SK-N-SH (cell line): ENCODE results near the gene TESMIN. TPM values are rescaled to one million over a fixed set of nuclear protein-coding genes. Genes with fewer than 3 reads are reported as not detected.

Source experiments
- CTCF ChIA-PET: fragments of 300-600, 350-600 bp; formaldehyde crosslinking; extraction: SDS; loops from one replicate; lab custom pipeline; 2021; lab: Yijun Ruan, JAX
- POLR2A ChIA-PET: fragments of 350-600 bp; sonication (Branson Sonifier 250); formaldehyde crosslinking; extraction: SDS; loops from one replicate; lab custom pipeline; 2020; ENCODE audit warnings: antibody characterized with exemption, inconsistent platforms; lab: Yijun Ruan, JAX
- DNase-seq: peaks from one replicate; pipeline ENCODE4 v3.0.0; 2012
- H2AFZ ChIP-seq: fragments of 200-600 bp; sonication (generic); 2 replicates; pipeline ENCODE4 v1.8.1; 2016; ENCODE audit warnings: antibody characterized with exemption, mild to moderate bottlenecking, low read depth
- H3F3A ChIP-seq: fragments of 200-600 bp; sonication (generic); replicated peaks from 2 replicates; pipeline ENCODE3; 2016; ENCODE audit warnings: antibody characterized with exemption, mild to moderate bottlenecking; ENCODE audit not compliant: insufficient read depth
- H3K27ac ChIP-seq, 2 experiments: fragments of 200-500 bp in 1 of 2; fragments of 200-600 bp in 1 of 2; sonication (Bioruptor generic) in 1 of 2; sonication (generic), shearing (Covaris generic) in 1 of 2; 2 replicates each; pipeline versions ENCODE4 v1.5.1 to v1.6.1; 2014 to 2016; ENCODE audit warnings: low read depth in 2 of 2, inconsistent platforms in 1 of 2, low read length in 1 of 2, mild to moderate bottlenecking in 1 of 2, mixed read lengths in 1 of 2
- H3K27me3 ChIP-seq: fragments of 200-600 bp; sonication (generic), shearing (Covaris generic); 2 replicates; pipeline ENCODE4 v1.6.1; 2016; ENCODE audit warnings: mixed run types; ENCODE audit not compliant: insufficient read depth
- H3K36me3 ChIP-seq, 2 experiments: fragments of 200-500 bp in 1 of 2; fragments of 200-600 bp in 1 of 2; sonication (Bioruptor generic) in 1 of 2; sonication (generic) in 1 of 2; replicated peaks in 1 of 2; 2 replicates each; pipeline versions ENCODE3 to v1.5.1; 2014 to 2016; ENCODE audit warnings: low read length in 1 of 2, mild to moderate bottlenecking in 1 of 2; ENCODE audit not compliant: insufficient read depth in 2 of 2, control insufficient read depth in 1 of 2
- H3K4me1 ChIP-seq, 2 experiments: fragments of 200-500 bp in 1 of 2; fragments of 200-600 bp in 1 of 2; sonication (Bioruptor generic) in 1 of 2; sonication (generic), shearing (Covaris generic) in 1 of 2; 2 replicates each; pipeline versions ENCODE4 v1.5.1 to v1.6.1; 2014 to 2016; ENCODE audit warnings: low read depth in 1 of 2, low read length in 1 of 2, mixed run types in 1 of 2; ENCODE audit not compliant: insufficient read depth in 2 of 2, control insufficient read depth in 1 of 2
- H3K4me2 ChIP-seq: fragments of 200-600 bp; sonication (generic), shearing (Covaris generic); 2 replicates; pipeline ENCODE4 v1.6.1; 2017; ENCODE audit warnings: mixed run types
- H3K4me3 ChIP-seq, 2 experiments: fragments of 200-500 bp in 1 of 2; fragments of 200-600 bp in 1 of 2; sonication (Bioruptor generic) in 1 of 2; sonication (generic), shearing (Covaris generic) in 1 of 2; 2 replicates each; pipeline versions ENCODE4 v1.5.1 to v1.8.1; 2014 to 2016; ENCODE audit warnings: low read depth in 2 of 2, inconsistent platforms in 1 of 2, low read length in 1 of 2, mild to moderate bottlenecking in 1 of 2, mixed read lengths in 1 of 2, moderate library complexity in 1 of 2
- H3K79me2 ChIP-seq: fragments of 200-600 bp; sonication (generic); 2 replicates; pipeline ENCODE4 v1.8.1; 2017; ENCODE audit warnings: mild to moderate bottlenecking; ENCODE audit not compliant: insufficient read depth
- H3K9ac ChIP-seq: fragments of 200-600 bp; sonication (generic); 2 replicates; pipeline ENCODE4 v1.6.1; 2017; ENCODE audit warnings: mixed run types
- H3K9me2 ChIP-seq: fragments of 200-600 bp; sonication (generic); 2 replicates; pipeline ENCODE4 v1.6.1; 2017; ENCODE audit warnings: mixed run types
- H3K9me3 ChIP-seq: fragments of 200-600 bp; sonication (generic); 2 replicates; pipeline ENCODE4 v1.6.1; 2017; ENCODE audit warnings: mixed run types, mild to moderate bottlenecking, moderate library complexity
- H4K20me1 ChIP-seq: fragments of 200-600 bp; sonication (generic); 2 replicates; pipeline ENCODE4 v1.6.1; 2017; ENCODE audit warnings: mild to moderate bottlenecking, mixed run types; ENCODE audit not compliant: insufficient read depth
- CHD2 ChIP-seq: fragments of 150-350 bp; IDR thresholded peaks from 2 replicates; pipeline ENCODE4 v1.6.1; 2018; ENCODE audit warnings: low read length; ENCODE audit not compliant: partially characterized antibody
- ELF1 ChIP-seq: IDR thresholded peaks from 2 replicates; pipeline ENCODE4 v1.4.0; 2012
- EP300 ChIP-seq, 2 experiments: IDR thresholded peaks; 2 replicates each; pipeline versions ENCODE4 v1.4.0 to v1.6.1; 2012; ENCODE audit warnings: borderline replicate concordance in 1 of 2, low read depth in 1 of 2, low read length in 1 of 2
- FOSL2 ChIP-seq: IDR thresholded peaks from 2 replicates; pipeline ENCODE4 v1.4.0; 2012; ENCODE audit warnings: low read depth, mild to moderate bottlenecking, moderate library complexity, borderline replicate concordance
- FOXJ3 ChIP-seq: sonication (generic); formaldehyde crosslinking; IDR thresholded peaks from 2 replicates; pipeline ENCODE4 v1.5.1; 2020; ENCODE audit warnings: mild to moderate bottlenecking, missing genetic modification reagents
- FOXM1 ChIP-seq: IDR thresholded peaks from 2 replicates; pipeline ENCODE4 v1.4.0; 2012; ENCODE audit warnings: low read depth, mild to moderate bottlenecking
- GABPA ChIP-seq: IDR thresholded peaks from 2 replicates; pipeline ENCODE4 v1.4.0; 2012; ENCODE audit warnings: low read depth, mild to moderate bottlenecking
- JUND ChIP-seq: IDR thresholded peaks from 2 replicates; pipeline ENCODE4 v1.4.0; 2012
- MXI1 ChIP-seq: IDR thresholded peaks from 2 replicates; pipeline ENCODE4 v1.6.1; 2012; ENCODE audit warnings: mild to moderate bottlenecking, low read depth, low read length, improper control_type of control experiment
- POLR2AphosphoS5 ChIP-seq: IDR thresholded peaks from 2 replicates; pipeline ENCODE4 v1.6.1; 2012; ENCODE audit warnings: low read depth, low read length
- TAF1 ChIP-seq: IDR thresholded peaks from 2 replicates; pipeline ENCODE4 v1.6.1; 2012; ENCODE audit warnings: low read depth, mild to moderate bottlenecking, low read length, moderate library complexity, borderline replicate concordance
- YY1 ChIP-seq: IDR thresholded peaks from 2 replicates; pipeline ENCODE4 v1.4.0; 2012; ENCODE audit warnings: low read depth, mild to moderate bottlenecking
- WGBS: methylation state at CpG from one replicate; pipeline ENCODE4 v1.1.6; 2017; ENCODE audit warnings: low lambda C conversion rate; 5-methylcytosine and 5-hydroxymethylcytosine counted together
- polyA plus RNA-seq, 3 experiments: library from polyadenylated mRNA; depleted of rRNA; stranded (reverse); fragments of >200 nt; gene quantifications; 2 replicates each; pipeline ENCODE4 v1.2.3, GENCODE V29; 2012
- TF ChIP-seq, protein P1 (sequence below): fragments of 200-600 bp; sonication (generic); IDR thresholded peaks from 2 replicates; pipeline ENCODE4 v1.6.1; 2017; ENCODE audit warnings: antibody characterized with exemption, mild to moderate bottlenecking, moderate library complexity
- TF ChIP-seq, protein P2 (sequence below): IDR thresholded peaks from 2 replicates; pipeline ENCODE4 v1.4.0; 2012; ENCODE audit warnings: low read depth, borderline replicate concordance
- TF ChIP-seq, protein P3 (sequence below): fragments of 150-350 bp; IDR thresholded peaks from 2 replicates; pipeline ENCODE4 v1.6.1; 2016; ENCODE audit warnings: mild to moderate bottlenecking, low read depth, low read length
- TF ChIP-seq, protein P4 (sequence below): IDR thresholded peaks from 2 replicates; pipeline ENCODE4 v1.4.0; 2012; ENCODE audit warnings: low read depth, borderline replicate concordance

The TESMIN gene
- polyA plus RNA-seq, 1 of the 3 experiments (the other 2 are of a cell fraction) = 3.5 TPM

DNA sequence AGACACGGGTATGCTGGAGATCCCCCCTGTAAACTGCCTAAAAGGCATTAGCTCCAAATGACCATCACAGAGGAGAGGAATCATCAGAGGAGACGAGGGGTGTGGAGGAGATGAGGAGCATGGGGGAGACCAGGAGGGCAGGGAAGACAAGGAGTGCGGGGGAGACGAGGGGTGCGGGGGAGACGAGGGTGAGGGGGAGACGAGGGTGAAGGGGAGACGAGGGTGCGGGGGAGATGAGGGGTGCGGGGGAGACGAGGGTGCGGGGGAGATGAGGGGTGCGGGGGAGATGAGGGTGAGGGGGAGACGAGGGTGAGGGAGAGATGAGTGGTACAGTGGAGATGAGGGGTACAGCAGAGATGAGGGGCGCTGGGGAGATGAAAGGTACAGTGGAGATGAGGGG lies 84.5 kb downstream of the TESMIN start:
- H3K9ac ChIP-seq = no peak overlapping the region
- WGBS = 71% methylated on average over 13 of the region's 15 CpGs
- DNase-seq = peak; percentile 66
- H3K36me3 ChIP-seq = no peaks in the 10 kb centered on the region
- no peaks in the 10 kb centered on the region for H4K20me1 ChIP-seq
- no peak overlapping the region for H3K27ac ChIP-seq
- H2AFZ ChIP-seq = no peak overlapping the region
- peaks cover 9% of the 10 kb centered on the region; the same call in 1 of the 2 replicates for H3K27me3 ChIP-seq
- no peak for TF ChIP-seq MXI1
- no peak for TF ChIP-seq JUND
- no peak for TF ChIP-seq FOXJ3 (CRISPR knock-in tag)
- no peak for TF ChIP-seq GABPA
- no peak for TF ChIP-seq POLR2AphosphoS5
- TF ChIP-seq YY1 = no peak
- TF ChIP-seq FOSL2 = no peak
- TF ChIP-seq, protein P1, sequence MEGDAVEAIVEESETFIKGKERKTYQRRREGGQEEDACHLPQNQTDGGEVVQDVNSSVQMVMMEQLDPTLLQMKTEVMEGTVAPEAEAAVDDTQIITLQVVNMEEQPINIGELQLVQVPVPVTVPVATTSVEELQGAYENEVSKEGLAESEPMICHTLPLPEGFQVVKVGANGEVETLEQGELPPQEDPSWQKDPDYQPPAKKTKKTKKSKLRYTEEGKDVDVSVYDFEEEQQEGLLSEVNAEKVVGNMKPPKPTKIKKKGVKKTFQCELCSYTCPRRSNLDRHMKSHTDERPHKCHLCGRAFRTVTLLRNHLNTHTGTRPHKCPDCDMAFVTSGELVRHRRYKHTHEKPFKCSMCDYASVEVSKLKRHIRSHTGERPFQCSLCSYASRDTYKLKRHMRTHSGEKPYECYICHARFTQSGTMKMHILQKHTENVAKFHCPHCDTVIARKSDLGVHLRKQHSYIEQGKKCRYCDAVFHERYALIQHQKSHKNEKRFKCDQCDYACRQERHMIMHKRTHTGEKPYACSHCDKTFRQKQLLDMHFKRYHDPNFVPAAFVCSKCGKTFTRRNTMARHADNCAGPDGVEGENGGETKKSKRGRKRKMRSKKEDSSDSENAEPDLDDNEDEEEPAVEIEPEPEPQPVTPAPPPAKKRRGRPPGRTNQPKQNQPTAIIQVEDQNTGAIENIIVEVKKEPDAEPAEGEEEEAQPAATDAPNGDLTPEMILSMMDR = no peak
- no peak for TF ChIP-seq CHD2
- TF ChIP-seq, protein P2, sequence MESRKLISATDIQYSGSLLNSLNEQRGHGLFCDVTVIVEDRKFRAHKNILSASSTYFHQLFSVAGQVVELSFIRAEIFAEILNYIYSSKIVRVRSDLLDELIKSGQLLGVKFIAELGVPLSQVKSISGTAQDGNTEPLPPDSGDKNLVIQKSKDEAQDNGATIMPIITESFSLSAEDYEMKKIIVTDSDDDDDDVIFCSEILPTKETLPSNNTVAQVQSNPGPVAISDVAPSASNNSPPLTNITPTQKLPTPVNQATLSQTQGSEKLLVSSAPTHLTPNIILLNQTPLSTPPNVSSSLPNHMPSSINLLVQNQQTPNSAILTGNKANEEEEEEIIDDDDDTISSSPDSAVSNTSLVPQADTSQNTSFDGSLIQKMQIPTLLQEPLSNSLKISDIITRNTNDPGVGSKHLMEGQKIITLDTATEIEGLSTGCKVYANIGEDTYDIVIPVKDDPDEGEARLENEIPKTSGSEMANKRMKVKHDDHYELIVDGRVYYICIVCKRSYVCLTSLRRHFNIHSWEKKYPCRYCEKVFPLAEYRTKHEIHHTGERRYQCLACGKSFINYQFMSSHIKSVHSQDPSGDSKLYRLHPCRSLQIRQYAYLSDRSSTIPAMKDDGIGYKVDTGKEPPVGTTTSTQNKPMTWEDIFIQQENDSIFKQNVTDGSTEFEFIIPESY = no peak
- peaks cover 0 to 31% of the 10 kb centered on the region in 2 experiments; a peak in 2 of 4 replicates for H3K4me1 ChIP-seq
- no peaks in the 10 kb centered on the region for H3K9me3 ChIP-seq
- no peak overlapping the region for H3K4me2 ChIP-seq
- ChIA-PET POLR2A (no interaction called here), CTCF (no interaction called here)
- no peaks in the 10 kb centered on the region for H3F3A ChIP-seq
- no peaks in the 10 kb centered on the region for H3K79me2 ChIP-seq
- H3K4me3 ChIP-seq = no peak overlapping the region
- H3K9me2 ChIP-seq = no peaks in the 10 kb centered on the region

DNA sequence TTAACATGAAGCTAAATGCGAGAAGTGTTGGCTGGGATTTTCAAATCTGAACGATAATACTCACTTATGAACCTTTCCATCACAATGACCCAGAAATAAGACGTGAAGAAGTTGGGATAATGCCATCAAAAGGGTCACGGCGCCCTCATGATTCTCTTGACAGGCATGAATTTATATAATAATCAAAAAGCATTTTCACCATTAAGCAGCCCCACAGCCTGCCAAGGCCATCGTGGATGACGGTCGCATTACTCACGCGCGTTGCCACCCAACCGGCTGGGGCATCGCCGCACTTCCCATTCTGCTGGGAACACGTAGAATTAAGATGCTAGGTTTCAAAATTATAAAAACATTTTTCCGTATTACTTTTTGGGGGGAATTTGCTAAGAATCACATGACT lies 85.9 kb downstream of the TESMIN start:
- DNase-seq = no peak
- Histone ChIP-seq H3F3A (no peaks in the 10 kb centered on the region), H3K4me2 (no peak overlapping the region), H2AFZ (no peak overlapping the region), H3K9ac (no peak overlapping the region), H3K4me1 (peaks cover 0 to 45% of the 10 kb centered on the region in 2 experiments; a peak in 2 of 4 replicates), H4K20me1 (no peaks in the 10 kb centered on the region), H3K36me3 (no peaks in the 10 kb centered on the region), H3K9me3 (no peaks in the 10 kb centered on the region), H3K4me3 (no peak overlapping the region), H3K27me3 (peaks cover 9% of the 10 kb centered on the region; the same call in 1 of the 2 replicates), H3K27ac (no peak overlapping the region; a peak in 1 of 4 replicates), H3K79me2 (no peaks in the 10 kb centered on the region), H3K9me2 (no peaks in the 10 kb centered on the region)
- 85% methylated on average over 16 of the region's 16 CpGs for WGBS
- ChIA-PET CTCF (interaction anchor here (1.2 kb wide), 1 partner anchor 225 kb away, joined by 3 read pairs; no protein-coding TSS in a partner anchor), POLR2A (interaction anchor here (0.6 kb wide), 1 partner anchor 27 kb away, joined by 3 read pairs; no protein-coding TSS in a partner anchor)
- TF ChIP-seq, protein P3, sequence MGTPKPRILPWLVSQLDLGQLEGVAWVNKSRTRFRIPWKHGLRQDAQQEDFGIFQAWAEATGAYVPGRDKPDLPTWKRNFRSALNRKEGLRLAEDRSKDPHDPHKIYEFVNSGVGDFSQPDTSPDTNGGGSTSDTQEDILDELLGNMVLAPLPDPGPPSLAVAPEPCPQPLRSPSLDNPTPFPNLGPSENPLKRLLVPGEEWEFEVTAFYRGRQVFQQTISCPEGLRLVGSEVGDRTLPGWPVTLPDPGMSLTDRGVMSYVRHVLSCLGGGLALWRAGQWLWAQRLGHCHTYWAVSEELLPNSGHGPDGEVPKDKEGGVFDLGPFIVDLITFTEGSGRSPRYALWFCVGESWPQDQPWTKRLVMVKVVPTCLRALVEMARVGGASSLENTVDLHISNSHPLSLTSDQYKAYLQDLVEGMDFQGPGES = no peak
- TF ChIP-seq JUND (no peak), GABPA (no peak), TAF1 (no peak), YY1 (no peak), ELF1 (no peak), EP300 (IDR thresholded peaks at IDR 0.05; ENCODE audit: borderline replicate concordance in 1 of 2, low read depth in 1 of 2, low read length in 1 of 2) (no peak), FOXM1 (no peak)
- TF ChIP-seq, protein P4, sequence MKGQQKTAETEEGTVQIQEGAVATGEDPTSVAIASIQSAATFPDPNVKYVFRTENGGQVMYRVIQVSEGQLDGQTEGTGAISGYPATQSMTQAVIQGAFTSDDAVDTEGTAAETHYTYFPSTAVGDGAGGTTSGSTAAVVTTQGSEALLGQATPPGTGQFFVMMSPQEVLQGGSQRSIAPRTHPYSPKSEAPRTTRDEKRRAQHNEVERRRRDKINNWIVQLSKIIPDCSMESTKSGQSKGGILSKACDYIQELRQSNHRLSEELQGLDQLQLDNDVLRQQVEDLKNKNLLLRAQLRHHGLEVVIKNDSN = no peak
